CD4-positive, CD25-positive, alpha-beta regulatory T cell (primary cell): ENCODE data around the gene PLCH1. TPM values are rescaled to one million over a fixed set of nuclear protein-coding genes. Genes with fewer than 3 reads are reported as not detected.

Experiments
- ATAC-seq, 2 donors: fragments of 150-1000 bp; cut with Tn5 transposase; one replicate each; pipeline ENCODE4 v1.10.0; 2021; ENCODE audit warnings: low read depth in 2 of 2, moderate number of reproducible peaks in 2 of 2, moderate library complexity in 1 of 2
- DNase-seq, 3 donors: peaks; one replicate each; pipeline versions ENCODE4 v3.0.0 to v3.0.0-alpha.2; 2012 to 2022; ENCODE audit warnings: mixed read lengths in 1 of 3
- H3K27ac ChIP-seq: one replicate; pipeline ENCODE4 v1.7.0; 2013; ENCODE audit warnings: mild to moderate bottlenecking, low read length; ENCODE audit not compliant: insufficient read depth, poor library complexity, severe bottlenecking
- H3K27me3 ChIP-seq: one replicate; pipeline ENCODE4 v1.7.0; 2013; ENCODE audit warnings: low read length; ENCODE audit not compliant: control insufficient read depth, insufficient read depth
- H3K36me3 ChIP-seq: one replicate; pipeline ENCODE4 v1.7.0; 2013; ENCODE audit warnings: mild to moderate bottlenecking, low read length, moderate library complexity; ENCODE audit not compliant: control insufficient read depth, insufficient read depth
- H3K4me1 ChIP-seq: 2 replicates; pipeline ENCODE4 v1.7.0; 2013; ENCODE audit warnings: mild to moderate bottlenecking, low read length; ENCODE audit not compliant: insufficient read depth, control insufficient read depth, poor library complexity, severe bottlenecking
- H3K4me3 ChIP-seq: one replicate; pipeline ENCODE4 v1.7.0; 2013; ENCODE audit warnings: low read depth, mild to moderate bottlenecking, low read length, moderate library complexity
- H3K9me3 ChIP-seq, 2 experiments: 1 replicate in 1 of 2; 2 replicates in 1 of 2; pipeline ENCODE4 v1.7.0; 2013; ENCODE audit warnings: low read length in 2 of 2, mild to moderate bottlenecking in 1 of 2, moderate library complexity in 1 of 2; ENCODE audit not compliant: control insufficient read depth in 2 of 2
- H3K27ac Mint-ChIP-seq, 3 donors: one replicate each; pipeline ENCODE4 v1.8.0; 2020 to 2022; ENCODE audit warnings: mild to moderate bottlenecking in 3 of 3, mixed read lengths in 3 of 3, moderate library complexity in 2 of 3
- H3K27me3 Mint-ChIP-seq: one replicate; pipeline ENCODE4 v1.8.0; 2022; ENCODE audit warnings: mild to moderate bottlenecking, mixed read lengths
- H3K36me3 Mint-ChIP-seq: one replicate; pipeline ENCODE4 v1.8.0; 2020; ENCODE audit warnings: mixed read lengths
- H3K4me1 Mint-ChIP-seq, 4 donors: one replicate each; pipeline ENCODE4 v1.8.0; 2020 to 2022; ENCODE audit warnings: mixed read lengths in 4 of 4, mild to moderate bottlenecking in 1 of 4
- H3K4me3 Mint-ChIP-seq, 4 donors: one replicate each; pipeline ENCODE4 v1.8.0; 2020 to 2022; ENCODE audit warnings: mild to moderate bottlenecking in 4 of 4, mixed read lengths in 4 of 4, moderate library complexity in 3 of 4
- H3K9me3 Mint-ChIP-seq, 7 donors: one replicate each; pipeline ENCODE4 v1.8.0; 2020 to 2022; ENCODE audit warnings: mixed read lengths in 7 of 7, mild to moderate bottlenecking in 3 of 7, moderate library complexity in 2 of 7
- polyA plus RNA-seq, 4 donors: library from polyadenylated mRNA; unstranded; fragments of 300-500 nt; fragmentation: Illumina TruSeq; gene quantifications; one replicate each; pipeline ENCODE4 v1.2.3, GENCODE V29; 2021
- total RNA-seq: library from RNA; stranded (reverse); gene quantifications from one replicate; pipeline ENCODE4 v1.2.3, GENCODE V29; 2022

Gene PLCH1
- total and polyA plus RNA-seq, 5 donors from 2014 or later = 0.05 to 0.12 TPM; not detected in 3

DNA sequence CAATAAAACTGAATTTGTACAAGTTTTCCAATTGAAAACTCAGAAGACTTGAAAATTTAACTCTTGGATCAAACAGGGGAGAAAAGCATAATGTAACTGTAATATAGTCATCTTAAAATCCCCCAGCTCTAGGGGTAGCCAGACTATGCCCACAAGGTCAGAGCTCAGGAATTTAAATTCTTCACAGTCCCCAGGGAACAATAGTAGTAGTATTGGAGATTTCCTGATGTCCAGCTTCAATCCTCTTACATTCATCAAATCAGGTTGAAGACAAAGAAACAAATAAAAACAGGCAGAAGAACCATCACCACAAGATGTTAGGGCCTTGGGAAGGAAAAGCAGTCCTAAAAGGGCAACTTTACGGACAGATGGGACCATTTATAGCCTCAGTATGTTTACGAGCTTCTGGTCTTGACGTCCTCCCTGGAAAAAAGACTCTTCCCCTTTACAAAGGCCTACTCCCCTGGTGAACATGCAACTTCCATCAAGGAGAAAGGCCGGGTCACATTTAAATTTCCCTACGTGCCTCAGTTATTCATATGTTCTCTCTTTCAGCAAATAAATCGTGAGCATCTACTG is 96.8 kb downstream of the PLCH1 start:
- Histone ChIP-seq H3K9me3 (no peaks in the 10 kb centered on the region), H3K36me3 (no peaks in the 10 kb centered on the region), H3K4me3 (no peak overlapping the region), H3K27ac (no peak overlapping the region), H3K27me3 (no peaks in the 10 kb centered on the region), H3K4me1 (no peaks in the 10 kb centered on the region)
- Mint-ChIP-seq H3K9me3 (no peaks in the 10 kb centered on the region), H3K4me3 (no peak overlapping the region), H3K36me3 (no peaks in the 10 kb centered on the region), H3K27ac (no peak overlapping the region), H3K27me3 (no peaks in the 10 kb centered on the region), H3K4me1 (no peaks in the 10 kb centered on the region)
- DNase-seq = no peak
- ATAC-seq = no peak

DNA sequence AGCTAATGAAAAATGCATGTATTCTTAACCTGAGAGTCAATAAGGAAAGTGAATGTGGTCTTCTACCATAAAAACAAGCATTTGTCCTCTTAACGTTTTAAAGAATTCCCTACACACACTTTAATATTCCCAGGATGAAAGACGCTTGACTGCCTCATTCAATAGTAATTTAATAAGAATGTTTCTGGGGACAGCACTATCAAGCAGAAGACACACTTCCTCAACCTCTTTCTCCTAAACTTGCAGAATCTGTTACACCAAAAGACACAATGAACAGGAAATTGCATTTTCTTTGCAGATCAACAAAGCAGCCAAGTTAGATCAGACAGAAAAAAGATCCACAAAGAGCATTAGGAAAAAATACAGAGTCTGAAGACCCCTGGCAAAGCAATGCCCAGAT is 97.7 kb downstream of the PLCH1 start:
- Histone ChIP-seq H3K4me1 (no peaks in the 10 kb centered on the region), H3K27ac (no peak overlapping the region), H3K9me3 (no peaks in the 10 kb centered on the region), H3K4me3 (no peak overlapping the region), H3K27me3 (no peaks in the 10 kb centered on the region), H3K36me3 (no peaks in the 10 kb centered on the region)
- no peak overlapping the region for H3K27ac Mint-ChIP-seq
- H3K9me3 Mint-ChIP-seq = no peaks in the 10 kb centered on the region
- no peaks in the 10 kb centered on the region for H3K27me3 Mint-ChIP-seq
- H3K4me1 Mint-ChIP-seq = no peaks in the 10 kb centered on the region
- DNase-seq (no peak), ATAC-seq (no peak)
- no peak overlapping the region for H3K4me3 Mint-ChIP-seq
- no peaks in the 10 kb centered on the region for H3K36me3 Mint-ChIP-seq

DNA sequence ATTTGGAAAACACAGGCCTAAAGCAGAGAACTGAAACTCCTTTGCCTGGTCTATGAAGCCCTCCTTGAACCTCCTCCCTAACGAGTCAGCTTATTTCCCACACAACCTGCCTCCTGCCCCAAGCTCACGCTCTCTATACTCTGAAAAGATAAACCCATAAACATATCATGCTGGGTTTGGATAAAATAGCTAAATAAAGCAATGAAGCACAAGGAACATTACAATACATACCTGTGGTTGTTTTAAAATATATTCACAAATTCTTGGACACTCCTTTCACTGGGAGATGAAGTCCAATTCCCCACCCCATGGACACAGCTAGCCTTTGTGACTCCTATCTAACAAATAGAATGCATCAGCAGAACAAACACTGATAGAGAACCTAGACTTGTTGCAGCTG is 98.2 kb downstream of the PLCH1 start:
- Mint-ChIP-seq H3K27me3 (no peaks in the 10 kb centered on the region), H3K9me3 (no peaks in the 10 kb centered on the region), H3K27ac (no peak overlapping the region), H3K4me1 (no peaks in the 10 kb centered on the region), H3K4me3 (no peak overlapping the region), H3K36me3 (no peaks in the 10 kb centered on the region)
- ATAC-seq (no peak), DNase-seq (no peak)
- no peaks in the 10 kb centered on the region for H3K4me1 ChIP-seq
- no peaks in the 10 kb centered on the region for H3K36me3 ChIP-seq
- H3K9me3 ChIP-seq = no peaks in the 10 kb centered on the region
- no peaks in the 10 kb centered on the region for H3K27me3 ChIP-seq
- H3K4me3 ChIP-seq = no peak overlapping the region
- H3K27ac ChIP-seq = no peak overlapping the region

DNA sequence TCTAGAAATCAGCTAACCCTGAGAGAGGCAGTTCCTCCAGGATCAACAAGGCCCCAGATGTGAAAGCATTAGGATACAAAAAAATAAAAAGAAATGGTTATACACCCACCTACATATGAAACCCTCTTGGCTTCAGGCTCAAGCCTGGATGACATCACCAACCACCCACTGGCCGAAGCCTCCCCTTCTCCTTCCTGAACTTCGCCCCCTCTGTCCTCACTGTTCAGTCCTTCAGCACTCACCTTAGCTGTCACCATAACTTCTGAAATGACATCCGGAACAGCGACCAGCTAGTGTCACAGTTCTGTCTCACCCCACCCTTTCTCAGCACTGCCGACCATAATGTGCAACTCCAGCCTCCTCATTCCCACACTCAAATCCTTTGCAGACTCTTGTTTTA is 98.7 kb downstream of the PLCH1 start:
- no peaks in the 10 kb centered on the region for H3K9me3 Mint-ChIP-seq
- Histone ChIP-seq H3K36me3 (no peaks in the 10 kb centered on the region), H3K4me3 (no peak overlapping the region), H3K9me3 (no peaks in the 10 kb centered on the region), H3K27ac (no peak overlapping the region), H3K4me1 (no peaks in the 10 kb centered on the region), H3K27me3 (no peaks in the 10 kb centered on the region)
- no peak overlapping the region for H3K27ac Mint-ChIP-seq
- no peaks in the 10 kb centered on the region for H3K36me3 Mint-ChIP-seq
- no peak overlapping the region for H3K4me3 Mint-ChIP-seq
- ATAC-seq (no peak), DNase-seq (no peak)
- H3K4me1 Mint-ChIP-seq = no peaks in the 10 kb centered on the region
- H3K27me3 Mint-ChIP-seq = no peaks in the 10 kb centered on the region

DNA sequence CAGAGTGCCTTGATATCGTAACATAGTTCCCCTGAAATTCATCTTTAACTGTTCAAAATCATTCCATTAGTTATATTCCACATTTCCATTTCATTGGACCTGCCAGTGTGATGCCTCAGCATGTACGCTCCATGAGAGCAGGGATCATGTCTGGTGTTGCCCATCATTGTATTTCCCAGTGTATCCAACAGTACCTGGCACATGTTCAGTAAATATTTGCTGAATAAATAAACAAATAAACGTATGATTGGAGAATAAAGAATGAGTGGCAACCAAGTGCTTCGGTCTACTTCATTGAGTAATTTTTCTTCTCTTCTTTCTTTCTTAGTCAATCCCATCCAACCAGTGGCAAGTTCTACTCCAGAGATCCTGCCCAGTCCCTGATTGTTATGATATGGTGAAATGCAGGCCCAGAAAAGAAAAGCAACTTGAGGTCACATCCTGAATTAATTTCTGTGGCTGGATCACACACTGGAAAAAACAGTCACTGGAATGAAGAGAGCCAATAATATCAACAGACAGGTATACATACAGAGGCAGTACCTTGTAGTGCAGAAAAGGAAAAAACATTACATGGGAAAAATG is 101.2 kb downstream of the PLCH1 start:
- DNase-seq (no peak), ATAC-seq (no peak)
- no peaks in the 10 kb centered on the region for H3K27me3 Mint-ChIP-seq

DNA sequence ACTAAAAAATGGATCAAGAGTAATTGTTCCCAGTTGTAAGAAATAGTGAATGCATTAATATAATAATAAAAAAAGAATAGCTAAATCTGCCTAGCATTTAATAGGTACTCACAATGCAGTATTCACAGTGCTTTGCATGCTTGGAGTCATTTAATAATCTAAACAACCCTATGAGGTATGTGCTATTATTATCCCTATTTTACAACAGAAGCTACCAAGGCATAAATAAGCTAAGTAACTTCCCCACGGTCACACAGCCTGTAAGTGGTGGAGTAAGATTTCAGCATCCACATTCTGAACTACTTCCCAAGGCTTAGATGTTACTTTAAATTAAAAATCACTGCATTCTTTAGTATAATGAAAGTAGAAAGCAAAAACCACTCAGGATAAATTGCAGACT is 102.9 kb downstream of the PLCH1 start:
- H3K4me1 ChIP-seq = no peaks in the 10 kb centered on the region
- no peaks in the 10 kb centered on the region for H3K4me1 Mint-ChIP-seq
- H3K4me3 ChIP-seq = no peak overlapping the region
- DNase-seq (no peak), ATAC-seq (no peak)
- H3K27ac Mint-ChIP-seq = no peak overlapping the region
- no peaks in the 10 kb centered on the region for H3K27me3 Mint-ChIP-seq
- H3K9me3 Mint-ChIP-seq = no peaks in the 10 kb centered on the region
- no peaks in the 10 kb centered on the region for H3K27me3 ChIP-seq
- H3K36me3 ChIP-seq = no peaks in the 10 kb centered on the region
- H3K4me3 Mint-ChIP-seq = no peak overlapping the region
- no peaks in the 10 kb centered on the region for H3K36me3 Mint-ChIP-seq
- no peak overlapping the region for H3K27ac ChIP-seq
- no peaks in the 10 kb centered on the region for H3K9me3 ChIP-seq

More for the DNA sequence above, 101.2 kb downstream of the PLCH1 start:
- Histone ChIP-seq H3K4me3 (no peak overlapping the region), H3K4me1 (no peaks in the 10 kb centered on the region), H3K36me3 (no peaks in the 10 kb centered on the region), H3K27ac (no peak overlapping the region), H3K9me3 (no peaks in the 10 kb centered on the region), H3K27me3 (no peaks in the 10 kb centered on the region)
- Mint-ChIP-seq H3K4me3 (no peak overlapping the region), H3K36me3 (no peaks in the 10 kb centered on the region), H3K9me3 (no peaks in the 10 kb centered on the region), H3K4me1 (no peaks in the 10 kb centered on the region), H3K27ac (no peak overlapping the region)

DNA sequence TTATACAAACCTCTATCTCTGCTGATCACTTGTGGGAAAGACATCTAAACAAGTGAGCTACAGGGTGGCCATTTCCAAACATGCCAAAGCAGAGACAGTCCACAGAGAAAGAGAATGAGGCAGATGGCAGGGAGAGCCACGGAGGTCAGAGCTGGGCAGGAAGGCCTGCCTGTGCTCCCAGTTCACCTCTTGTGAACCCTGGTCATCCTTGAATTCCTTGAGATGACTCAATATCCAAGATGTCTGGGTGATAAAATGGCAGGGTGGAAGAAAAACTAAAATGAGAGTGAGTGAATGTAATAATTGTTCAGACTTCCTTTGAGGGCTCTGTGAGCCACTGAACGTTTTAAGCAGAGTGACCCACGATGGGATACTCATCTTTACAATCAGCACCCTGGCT is 104.8 kb downstream of the PLCH1 start:
- no peaks in the 10 kb centered on the region for H3K9me3 ChIP-seq
- Mint-ChIP-seq H3K36me3 (no peaks in the 10 kb centered on the region), H3K4me1 (no peaks in the 10 kb centered on the region), H3K4me3 (no peak overlapping the region), H3K9me3 (no peaks in the 10 kb centered on the region), H3K27me3 (no peaks in the 10 kb centered on the region), H3K27ac (no peak overlapping the region)
- no peak for DNase-seq
- H3K36me3 ChIP-seq = no peaks in the 10 kb centered on the region
- ATAC-seq = no peak
- no peak overlapping the region for H3K27ac ChIP-seq
- H3K4me1 ChIP-seq = no peaks in the 10 kb centered on the region
- no peak overlapping the region for H3K4me3 ChIP-seq
- H3K27me3 ChIP-seq = no peaks in the 10 kb centered on the region

DNA sequence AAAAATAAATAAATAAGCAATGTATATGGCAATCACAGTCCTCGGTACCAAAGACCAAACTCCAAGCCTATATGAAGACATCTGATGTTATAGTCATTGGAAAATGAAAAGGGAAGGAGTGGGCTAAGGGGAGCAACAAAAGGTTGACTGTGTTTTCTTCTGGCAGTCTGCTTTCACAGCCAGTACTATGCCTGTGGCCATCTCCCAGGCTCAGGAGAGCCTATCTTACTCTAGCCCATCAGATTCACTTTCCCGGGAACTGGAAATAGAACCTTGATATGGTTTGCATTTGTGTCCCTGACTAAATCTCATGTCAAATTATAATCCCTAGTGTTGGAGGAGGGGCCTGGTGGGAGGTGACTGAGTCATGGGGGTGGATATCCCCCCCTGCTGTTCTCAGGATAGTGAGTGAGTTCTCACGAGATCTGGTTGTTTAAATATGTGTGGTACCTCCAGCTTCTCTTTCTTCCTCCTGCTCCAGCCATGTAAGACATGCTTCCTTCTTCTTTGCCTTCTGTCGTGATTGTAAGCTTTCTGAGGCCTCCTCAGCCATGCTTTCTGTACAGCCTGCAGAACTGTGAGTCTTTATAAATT is 105.3 kb downstream of the PLCH1 start:
- no peak for DNase-seq
- no peak overlapping the region for H3K4me3 ChIP-seq
- H3K4me1 Mint-ChIP-seq = no peaks in the 10 kb centered on the region
- no peak overlapping the region for H3K4me3 Mint-ChIP-seq
- H3K27me3 Mint-ChIP-seq = no peaks in the 10 kb centered on the region
- no peaks in the 10 kb centered on the region for H3K9me3 ChIP-seq
- no peak overlapping the region for H3K27ac ChIP-seq
- H3K4me1 ChIP-seq = no peaks in the 10 kb centered on the region
- no peaks in the 10 kb centered on the region for H3K36me3 Mint-ChIP-seq
- no peaks in the 10 kb centered on the region for H3K36me3 ChIP-seq
- ATAC-seq = no peak
- H3K27ac Mint-ChIP-seq = no peak overlapping the region
- no peaks in the 10 kb centered on the region for H3K27me3 ChIP-seq
- H3K9me3 Mint-ChIP-seq = no peaks in the 10 kb centered on the region
